K562 (cell line): ENCODE data around the gene HIF1A. TPM values are rescaled to one million over a fixed set of nuclear protein-coding genes. Genes with fewer than 3 reads are reported as not detected.

Experiments
- ATAC-seq: fragments of 200-7000 bp; cut with Tn5 transposase; 3 replicates; pipeline ENCODE4 v1.9.1; 2020; ENCODE audit warnings: moderate library complexity
- BruUV-seq: library from RNA; stranded (reverse); fragments of 400-500 nt; replicated peaks from 2 replicates; lab custom pipeline; 2021; lab: Mats Ljungman, UMichigan
- CTCF ChIA-PET: fragments of 300-600 bp; formaldehyde crosslinking; extraction: SDS; loops from one replicate; lab custom pipeline; 2021; ENCODE audit warnings: low intra/inter-chr PET ratio; lab: Yijun Ruan, JAX
- POLR2A ChIA-PET: fragments of 300-600, 350-650 bp; sonication (Branson Sonifier 250); formaldehyde crosslinking; extraction: SDS; loops from one replicate; lab custom pipeline; 2021; ENCODE audit warnings: antibody characterized with exemption, inconsistent platforms; lab: Yijun Ruan, JAX
- DNase-seq, 4 experiments: peaks; one replicate each; pipeline versions ENCODE4 v3.0.0 to v3.0.0-alpha.2; 2011 to 2018; ENCODE audit warnings: low spot score in 3 of 4, mixed read lengths in 3 of 4; ENCODE audit errors: extremely low read depth in 1 of 4
- FAIRE-seq: peaks from 2 replicates; lab custom pipeline; 2011; peaks lifted over from hg19 to GRCh38; lab: Jason Lieb, UNC
- H2AFZ ChIP-seq: 2 replicates; pipeline ENCODE4 v1.6.0; 2011; ENCODE audit warnings: low read depth, low read length, control low read depth, inconsistent platforms
- H3K27ac ChIP-seq: fragments of 200-600 bp; 3 replicates; pipeline ENCODE4 v1.8.0; 2011; ENCODE audit warnings: low read depth, mild to moderate bottlenecking, control low read depth, inconsistent platforms, low read length, moderate library complexity, mixed read lengths; ENCODE audit errors: extremely low read depth
- H3K27me3 ChIP-seq, 2 experiments: fragments of 300-600 bp in 1 of 2; 2 replicates in 1 of 2; 3 replicates in 1 of 2; pipeline versions ENCODE4 v1.6.0 to v1.8.0; 2011; ENCODE audit warnings: inconsistent platforms in 2 of 2, low read length in 2 of 2, mild to moderate bottlenecking in 1 of 2, mixed read lengths in 1 of 2, moderate library complexity in 1 of 2; ENCODE audit not compliant: control insufficient read depth in 2 of 2, insufficient read depth in 2 of 2
- H3K36me3 ChIP-seq: fragments of 300-600 bp; 3 replicates; pipeline ENCODE4 v1.8.0; 2011; ENCODE audit warnings: mild to moderate bottlenecking, low read length, inconsistent platforms; ENCODE audit not compliant: control insufficient read depth, insufficient read depth
- H3K4me1 ChIP-seq, 2 experiments: fragments of 200-600 bp in 1 of 2; replicated peaks in 1 of 2; 2 replicates in 1 of 2; 3 replicates in 1 of 2; pipeline versions ENCODE4 v1.5.1 to v1.8.0; 2011; ENCODE audit warnings: inconsistent platforms in 2 of 2, low read length in 2 of 2, mild to moderate bottlenecking in 1 of 2, mixed read lengths in 1 of 2, moderate library complexity in 1 of 2; ENCODE audit not compliant: control insufficient read depth in 2 of 2, insufficient read depth in 2 of 2
- H3K4me2 ChIP-seq: 2 replicates; pipeline ENCODE4 v1.6.1; 2011; ENCODE audit warnings: low read length, control low read depth, inconsistent platforms, mixed read lengths; ENCODE audit not compliant: insufficient read depth
- H3K4me3 ChIP-seq: fragments of 200-600 bp; sonication (generic), shearing (Covaris generic); 2 replicates; pipeline ENCODE4 v1.5.1; 2016; ENCODE audit warnings: control low read depth, inconsistent platforms
- H3K79me2 ChIP-seq: fragments of 200-600 bp; 3 replicates; pipeline ENCODE4 v1.8.0; 2011; ENCODE audit warnings: low read length, inconsistent platforms; ENCODE audit not compliant: control insufficient read depth, insufficient read depth
- H3K9ac ChIP-seq, 2 experiments: 2 replicates each; pipeline versions ENCODE4 v1.6.0 to v1.6.1; 2011; ENCODE audit warnings: low read depth in 2 of 2, low read length in 2 of 2, control low read depth in 1 of 2, inconsistent platforms in 1 of 2, mild to moderate bottlenecking in 1 of 2, mixed read lengths in 1 of 2; ENCODE audit not compliant: insufficient read depth in 1 of 2
- H3K9me1 ChIP-seq: one replicate; pipeline ENCODE4 v1.6.0; 2011; ENCODE audit warnings: inconsistent platforms, mild to moderate bottlenecking, low read length, moderate library complexity; ENCODE audit not compliant: control insufficient read depth, insufficient read depth
- H3K9me3 ChIP-seq: replicated peaks from 2 replicates; pipeline ENCODE4 v1.5.1; 2011; ENCODE audit warnings: low read depth, low read length, inconsistent platforms; ENCODE audit not compliant: control insufficient read depth, insufficient read depth
- H4K20me1 ChIP-seq: replicated peaks from 2 replicates; pipeline ENCODE4 v1.6.1; 2011; ENCODE audit warnings: low read length, inconsistent platforms, mixed read lengths; ENCODE audit not compliant: control insufficient read depth, insufficient read depth
- AFF1 ChIP-seq, 2 experiments: fragments of 450-650 bp; IDR thresholded peaks; 2 replicates each; pipeline ENCODE4 v1.6.1; 2018; ENCODE audit warnings: mild to moderate bottlenecking in 2 of 2, low read depth in 1 of 2; ENCODE audit not compliant: partially characterized antibody in 2 of 2
- ARHGAP35 ChIP-seq: fragments of 450-650 bp; IDR thresholded peaks from 2 replicates; pipeline ENCODE4 v1.6.1; 2018; ENCODE audit not compliant: partially characterized antibody
- ELK1 ChIP-seq: sonication (generic); formaldehyde crosslinking; IDR thresholded peaks from 2 replicates; pipeline ENCODE4 v1.8.1; 2022; ENCODE audit warnings: missing genetic modification reagents
- FOXA3 ChIP-seq, 2 experiments: fragments of 450-650 bp in 1 of 2; sonication (generic) in 1 of 2; formaldehyde crosslinking; IDR thresholded peaks in 1 of 2; conservative IDR thresholded peaks in 1 of 2; 2 replicates each; pipeline versions ENCODE4 v1.4.0 to v1.8.0; 2020 to 2022; ENCODE audit warnings: mild to moderate bottlenecking in 2 of 2, missing genetic modification reagents in 1 of 2
- JUNB ChIP-seq: fragments of 450-650 bp; formaldehyde crosslinking; conservative IDR thresholded peaks from 2 replicates; pipeline ENCODE4 v1.4.0; 2020; ENCODE audit warnings: mild to moderate bottlenecking
- NFRKB ChIP-seq: fragments of 450-650 bp; IDR thresholded peaks from 2 replicates; pipeline ENCODE4 v1.6.1; 2016; ENCODE audit warnings: low read depth
- PRDM10 ChIP-seq: fragments of 450-650 bp; IDR thresholded peaks from 2 replicates; pipeline ENCODE4 v1.6.1; 2018; ENCODE audit not compliant: partially characterized antibody
- SMAD2 ChIP-seq: fragments of 150-350 bp; IDR thresholded peaks from 2 replicates; pipeline ENCODE4 v1.6.1; 2014; ENCODE audit warnings: low read depth, mild to moderate bottlenecking, low read length
- SNAPC5 ChIP-seq: fragments of 250-450 bp; sonication (Bioruptor Pico); IDR thresholded peaks from 2 replicates; pipeline ENCODE4 v1.8.0; 2021; ENCODE audit warnings: moderate library complexity, mild to moderate bottlenecking, inconsistent platforms
- SPI1 ChIP-seq: IDR thresholded peaks from 2 replicates; pipeline ENCODE4 v1.6.1; 2011; ENCODE audit warnings: low read depth, low read length, control low read depth, borderline replicate concordance
- ZNF79 ChIP-seq: fragments of 250-450 bp; sonication (Bioruptor Pico); IDR thresholded peaks from 2 replicates; pipeline ENCODE4 v1.4.0; 2020; ENCODE audit warnings: low read depth, mild to moderate bottlenecking, moderate library complexity
- whole genome bisulfite sequencing: fragments of 100-300 bp; shearing (Covaris generic); methylation state at CpG from one replicate; pipeline ENCODE4 v1.1.6; 2016; ENCODE audit warnings: low coverage, mixed read lengths; ENCODE audit not compliant: insufficient coverage; ENCODE audit errors: missing lambda C conversion rate; 5-methylcytosine and 5-hydroxymethylcytosine counted together
- in situ Hi-C: fragments of 300-500 bp; cut with MboI; formaldehyde crosslinking; loops from 4 replicates; pipeline ENCODE4 v1.15.0; 2018; ENCODE audit warnings: inconsistent platforms, mixed read lengths
- intact Hi-C: fragments of 100-400 bp; cut with micrococcal nuclease; formaldehyde crosslinking; loops from 2 replicates; pipeline ENCODE4 v1.14.2; 2022
- polyA plus RNA-seq, 8 experiments: library from polyadenylated mRNA; depleted of rRNA in 4 of 8; stranded (reverse) in 5 of 8; unstranded in 3 of 8; fragments of >200 nt; fragmentation: Nextera tagmentation in 2 of 8; fragmentation: Illumina TruSeq in 1 of 8; extraction: Ambion mirVana in 2 of 8; extraction: Trizol in 1 of 8; gene quantifications; 2 replicates each; pipeline versions ENCODE4 v1.2.1 to v1.2.3, GENCODE V29; 2011 to 2014; ENCODE audit warnings: inconsistent platforms in 1 of 8, missing spikeins in 1 of 8
- total RNA-seq, 7 experiments: library from RNA; depleted of rRNA in 6 of 7; stranded (reverse); fragments of >200 nt in 6 of 7; fragmentation: Illumina TruSeq in 2 of 7; extraction: Trizol in 2 of 7; gene quantifications; 2 replicates each; pipeline versions ENCODE4 v1.2.1 to v1.2.3, GENCODE V29; 2011 to 2021; ENCODE audit warnings: low replicate concordance in 1 of 7

The HIF1A gene
- total and polyA plus RNA-seq, 9 of the 15 experiments (the other 6 are each of a cell fraction or from before 2014, with no cell fraction given) = 5.9 to 35.3 (median 24.2) TPM

GRCh38 chr14:61747342-61747741 lies 52.0 kb downstream of the HIF1A start (continued):
- TF ChIP-seq JUNB (CRISPR knock-in tag) (no peak), SNAPC5 (CRISPR knock-in tag) (no peak), AFF1 (IDR thresholded peaks at IDR 0.05; ENCODE audit: low read depth in 1 of 2, partially characterized antibody in 2 of 2) (no peak), ARHGAP35 (no peak), NFRKB (no peak)
- TF ChIP-seq, all 486 proteins: peak for 0

GRCh38 chr14:61749264-61749663 lies 54.0 kb downstream of the HIF1A start:
- H3K27ac ChIP-seq = peak overlapping the region; percentile 4
- no peaks in the 10 kb centered on the region for H3K27me3 ChIP-seq
- H3K9me1 ChIP-seq = no peaks in the 10 kb centered on the region
- CTCF ChIA-PET = no interaction called here
- POLR2A ChIA-PET = interaction anchor here (0.6 to 1.3 kb wide), 3 partner anchors 13 to 88 kb away, joined by 3 to 6 read pairs (median 3); partner anchors contain the start of gene SNAPC1
- in situ Hi-C loops (no loop called here), intact Hi-C loops (loop anchor here (5.0 kb wide), 1 partner anchor 287 kb away; no protein-coding TSS in a partner anchor)
- BruUV-seq = no TSS peak
- peak; percentile 59 for ATAC-seq
- H3K9ac ChIP-seq = peak overlapping the region in 1 of 2 experiments; percentile 68; a peak in 2 of 4 replicates
- H3K4me2 ChIP-seq = peak overlapping the region; percentile 82
- peaks cover 61% of the 10 kb centered on the region for H3K79me2 ChIP-seq
- no peaks in the 10 kb centered on the region for H4K20me1 ChIP-seq
- peak; percentile 60 for FAIRE-seq
- H3K4me1 ChIP-seq = peaks cover 5 to 13% of the 10 kb centered on the region in 2 experiments; a peak in 3 of 5 replicates
- H3K4me3 ChIP-seq = peak overlapping the region; percentile 65
- DNase-seq = peak in 2 of 4 experiments; percentile 17 to 31
- WGBS = 4% methylated on average over 3 of the region's 3 CpGs
- H3K36me3 ChIP-seq = peaks cover 39% of the 10 kb centered on the region; the same call in 2 of the 3 replicates
- no peaks in the 10 kb centered on the region for H3K9me3 ChIP-seq
- no peak overlapping the region for H2AFZ ChIP-seq
- TF ChIP-seq SPI1 = 0 out of 2 replicates have a peak, but pooled peaks have one; percentile 2
- TF ChIP-seq FOXA3 (CRISPR knock-in tag; conservative IDR thresholded peaks at IDR 0.05 in 1 of 2, IDR thresholded peaks at IDR 0.05 in 1 of 2) = peak in 1 of 2 experiments; percentile 32; a peak in 1 of 4 replicates
- no peak for TF ChIP-seq SMAD2
- no peak for TF ChIP-seq ZNF79 (CRISPR knock-in tag)
- TF ChIP-seq ELK1 (CRISPR knock-in tag) = no peak
- peak; percentile 54 for TF ChIP-seq PRDM10
